GM19023 (cell line): ENCODE data around the gene GTF2F1.
"Not testable (repeated sequence)": the region's sequence is repeated elsewhere in the genome, so short reads cannot be mapped to it uniquely, and the experiment has no call there.

ENCODE experiments used
- ATAC-seq: cut with Tn5 transposase; IDR thresholded peaks from one replicate; pipeline ENCODE4 v1.9.1; 2021; ENCODE audit warnings: mild to moderate bottlenecking, moderate library complexity; ENCODE audit not compliant: unreplicated experiment

GTF2F1 gene

GRCh38 chr19:6393074-6393982 lies at the start of gene GTF2F1:
TSS of gene GTF2F1 (minus strand) at chr19:6393164. CDS start at chr19:6392995, 169 bp downstream.
- ATAC-seq, result peak; percentile 81

- no peak for ATAC-seq
Observed at GRCh38 chr19:6442087-6442688, 49.2 kb upstream of the GTF2F1 start.

GRCh38 chr19:6440905-6441304 lies 47.9 kb upstream of the GTF2F1 start:
- ATAC-seq, result no peak

GRCh38 chr19:6439743-6440142 lies 46.8 kb upstream of the GTF2F1 start:
- no peak for ATAC-seq

- ATAC-seq, result no peak
Observed at GRCh38 chr19:6433663-6434062, 40.7 kb upstream of the GTF2F1 start, which contains the start of gene SLC25A41. TSS of gene SLC25A41 (minus strand) at chr19:6433763. CDS start at chr19:6433693, 70 bp downstream.

- ATAC-seq, result no peak
Observed at GRCh38 chr19:6433165-6433564, 40.2 kb upstream of the GTF2F1 start.

GRCh38 chr19:6431891-6432290 lies 38.9 kb upstream of the GTF2F1 start:
- no peak for ATAC-seq

GRCh38 chr19:6429419-6430221 lies 36.7 kb upstream of the GTF2F1 start:
- no peak for ATAC-seq

- ATAC-seq, result not testable (repeated sequence)
Observed at GRCh38 chr19:6428692-6429418, 35.9 kb upstream of the GTF2F1 start.

- ATAC-seq, result no peak
Observed at GRCh38 chr19:6427131-6427530, 34.2 kb upstream of the GTF2F1 start.

GRCh38 chr19:6425732-6426620 lies 33.0 kb upstream of the GTF2F1 start:
- ATAC-seq, result no peak

- peak; percentile 86 for ATAC-seq
Observed at GRCh38 chr19:6424939-6425731, 32.2 kb upstream of the GTF2F1 start.

- no peak for ATAC-seq
Observed at GRCh38 chr19:6424195-6424938, 31.4 kb upstream of the GTF2F1 start, which contains the start of gene KHSRP. TSS of gene KHSRP (minus strand) at chr19:6424811. CDS start at chr19:6424701, 110 bp downstream.

GRCh38 chr19:6423499-6424194 lies 30.7 kb upstream of the GTF2F1 start:
- ATAC-seq, result no peak

- ATAC-seq, result no peak
Observed at GRCh38 chr19:6421075-6422014, 28.4 kb upstream of the GTF2F1 start.

- ATAC-seq, result no peak
Observed at GRCh38 chr19:6418562-6418932, 25.6 kb upstream of the GTF2F1 start.
